Loucy (cell line): Measurements from ENCODE around the gene RPS6KA2.
A peak's percentile ranks its signal among the peaks of the same experiment; 100 is the strongest.

ENCODE experiments used
- H2AFZ ChIP-seq: fragments of 200-600 bp; sonication (generic); 2 replicates; pipeline ENCODE4 v1.6.0; 2016; ENCODE audit warnings: antibody characterized with exemption, mild to moderate bottlenecking, low read length, moderate library complexity
- H3F3A ChIP-seq: fragments of 200-600 bp; 2 replicates; pipeline ENCODE4 v1.6.0; 2016; ENCODE audit warnings: antibody characterized with exemption, low read depth, mild to moderate bottlenecking
- H3K27me3 ChIP-seq: fragments of 200-600 bp; sonication (generic); 2 replicates; pipeline ENCODE4 v1.6.1; 2014; ENCODE audit warnings: low read length, mild to moderate bottlenecking; ENCODE audit not compliant: insufficient read depth, poor library complexity, severe bottlenecking
- H3K36me3 ChIP-seq: fragments of 200-600 bp; sonication (generic); 2 replicates; pipeline ENCODE4 v1.6.1; 2016; ENCODE audit warnings: low read length; ENCODE audit not compliant: insufficient read depth
- H3K4me1 ChIP-seq: fragments of 200-600 bp; sonication (generic); 2 replicates; pipeline ENCODE4 v1.5.1; 2014; ENCODE audit warnings: low read length, mild to moderate bottlenecking; ENCODE audit not compliant: insufficient read depth, poor library complexity, severe bottlenecking
- H3K4me2 ChIP-seq: fragments of 200-600 bp; sonication (generic); 2 replicates; pipeline ENCODE4 v1.6.0; 2014; ENCODE audit warnings: antibody characterized with exemption, low read length, low read depth, mild to moderate bottlenecking; ENCODE audit not compliant: poor library complexity, severe bottlenecking
- H3K4me3 ChIP-seq: fragments of 200-600 bp; sonication (generic); 2 replicates; pipeline ENCODE4 v1.5.1; 2014; ENCODE audit warnings: low read length, mild to moderate bottlenecking, mixed read lengths; ENCODE audit not compliant: poor library complexity, severe bottlenecking
- H3K79me2 ChIP-seq: fragments of 200-600 bp; sonication (generic); 2 replicates; pipeline ENCODE4 v1.6.1; 2014; ENCODE audit warnings: low read length; ENCODE audit not compliant: insufficient read depth
- H3K9ac ChIP-seq: fragments of 200-600 bp; sonication (generic); 2 replicates; pipeline ENCODE4 v1.6.0; 2014; ENCODE audit warnings: mild to moderate bottlenecking, low read depth, low read length, moderate library complexity; ENCODE audit not compliant: poor library complexity, severe bottlenecking
- H3K9me2 ChIP-seq: fragments of 200-600 bp; sonication (generic); replicated peaks from 2 replicates; pipeline ENCODE4 v1.6.1; 2016; ENCODE audit warnings: low read depth, low read length, mixed read lengths
- H3K9me3 ChIP-seq: fragments of 200-600 bp; sonication (generic); 2 replicates; pipeline ENCODE4 v1.6.1; 2014; ENCODE audit warnings: mild to moderate bottlenecking, antibody characterized with exemption, low read length, low read depth; ENCODE audit not compliant: insufficient read depth
- H4K20me1 ChIP-seq: fragments of 200-600 bp; sonication (generic); 2 replicates; pipeline ENCODE4 v1.6.0; 2014; ENCODE audit warnings: antibody characterized with exemption, low read length, mild to moderate bottlenecking; ENCODE audit not compliant: insufficient read depth, poor library complexity, severe bottlenecking
- CTCF ChIP-seq: fragments of 200-600 bp; sonication (generic); conservative IDR thresholded peaks from 2 replicates; pipeline ENCODE4 v1.5.1; 2014; ENCODE audit warnings: mild to moderate bottlenecking, antibody characterized with exemption, low read length
- EZH2phosphoT487 ChIP-seq: fragments of 200-600 bp; IDR thresholded peaks from 2 replicates; pipeline ENCODE4 v1.6.1; 2018; ENCODE audit warnings: antibody characterized with exemption, mild to moderate bottlenecking, moderate library complexity, borderline replicate concordance

The RPS6KA2 gene

GRCh38 chr6:166627033-166627874 is at the start of gene RPS6KA2:
TSS of gene RPS6KA2 (minus strand) at chr6:166627251. CDS start at chr6:166627019, 232 bp downstream.
- peaks cover 8% of the 10 kb centered on the region for H3K4me1 ChIP-seq
- no peaks in the 10 kb centered on the region for H3K9me2 ChIP-seq
- no peaks in the 10 kb centered on the region for H3K79me2 ChIP-seq
- peak within 1 kb of the TSS; percentile 87 for H2AFZ ChIP-seq
- no peaks in the 10 kb centered on the region for H3K36me3 ChIP-seq
- peak within 1 kb of the TSS; percentile 90 for H3K4me2 ChIP-seq
- peaks cover 2% of the 10 kb centered on the region; the same call in 1 of the 2 replicates for H3F3A ChIP-seq
- no peaks in the 10 kb centered on the region for H4K20me1 ChIP-seq
- H3K9ac ChIP-seq: peak within 1 kb of the TSS; percentile 61
- peak within 1 kb of the TSS; percentile 72 for H3K4me3 ChIP-seq
- no peak for TF ChIP-seq EZH2phosphoT487
- no peak for TF ChIP-seq CTCF
- no peaks in the 10 kb centered on the region for H3K27me3 ChIP-seq
- no peaks in the 10 kb centered on the region for H3K9me3 ChIP-seq

GRCh38 chr6:166676270-166676860 is 49.3 kb upstream of the RPS6KA2 start:
- Histone ChIP-seq H3K9me2 (no peaks in the 10 kb centered on the region), H3K4me1 (peaks cover 12% of the 10 kb centered on the region), H3K4me2 (no peak overlapping the region), H3K4me3 (no peak overlapping the region), H3K9me3 (no peaks in the 10 kb centered on the region), H3K9ac (no peak overlapping the region), H3F3A (no peaks in the 10 kb centered on the region), H4K20me1 (no peaks in the 10 kb centered on the region), H2AFZ (no peak overlapping the region), H3K27me3 (no peaks in the 10 kb centered on the region), H3K36me3 (no peaks in the 10 kb centered on the region), H3K79me2 (no peaks in the 10 kb centered on the region)
- no peak for TF ChIP-seq CTCF
- no peak for TF ChIP-seq EZH2phosphoT487

- no peaks in the 10 kb centered on the region for H3K9me2 ChIP-seq
- no peaks in the 10 kb centered on the region for H3F3A ChIP-seq
- no peaks in the 10 kb centered on the region for H3K27me3 ChIP-seq
- H3K4me1 ChIP-seq: peaks cover 12% of the 10 kb centered on the region
- H4K20me1 ChIP-seq: no peaks in the 10 kb centered on the region
- H3K79me2 ChIP-seq: no peaks in the 10 kb centered on the region
- no peaks in the 10 kb centered on the region for H3K36me3 ChIP-seq
- no peak overlapping the region for H2AFZ ChIP-seq
- no peak overlapping the region for H3K4me2 ChIP-seq
- no peak overlapping the region for H3K9ac ChIP-seq
- H3K9me3 ChIP-seq: no peaks in the 10 kb centered on the region
- H3K4me3 ChIP-seq: no peak overlapping the region
- TF ChIP-seq EZH2phosphoT487 (no peak), CTCF (no peak)
Observed at GRCh38 chr6:166675736-166676135, 48.7 kb upstream of the RPS6KA2 start.
